GM06990 (cell line): ENCODE data around the gene SZT2.

Source experiments
- DNase-seq: peaks from one replicate; pipeline ENCODE4 v3.0.0-alpha.2; 2011; ENCODE audit not compliant: insufficient read length; ENCODE audit errors: extremely low read depth
- H3K27me3 ChIP-seq: replicated peaks from 2 replicates; pipeline ENCODE4 v1.6.0; 2011; ENCODE audit warnings: low read length; ENCODE audit not compliant: control insufficient read depth, insufficient read depth
- H3K36me3 ChIP-seq: 2 replicates; pipeline ENCODE4 v1.5.1; 2011; ENCODE audit warnings: low read length; ENCODE audit not compliant: control insufficient read depth, insufficient read depth
- H3K4me3 ChIP-seq: replicated peaks from 2 replicates; pipeline ENCODE4 v1.5.1; 2011; ENCODE audit warnings: low read depth, mild to moderate bottlenecking, control low read depth, low read length
- CTCF ChIP-seq: IDR thresholded peaks from 2 replicates; pipeline ENCODE4 v1.5.1; 2011; ENCODE audit warnings: low read length, control low read depth, mild to moderate bottlenecking, inconsistent platforms; ENCODE audit not compliant: insufficient read depth, poor library complexity, severe bottlenecking

SZT2 gene

GRCh38 chr1:43365678-43366077, 24.0 kb upstream of the SZT2 start:
- no peak for TF ChIP-seq CTCF
- no peak for DNase-seq
- peaks cover 34% of the 10 kb centered on the region for H3K36me3 ChIP-seq
- H3K4me3 ChIP-seq: peak overlapping the region; percentile 98
- no peaks in the 10 kb centered on the region for H3K27me3 ChIP-seq

- no peak for DNase-seq
- peak overlapping the region; percentile 98 for H3K4me3 ChIP-seq
These were observed 23.5 kb upstream of the SZT2 start for GRCh38 chr1:43366179-43366578.

GRCh38 chr1:43366601-43367025, 23.1 kb upstream of the SZT2 start:
- H3K36me3 ChIP-seq: peaks cover 29% of the 10 kb centered on the region
- no peaks in the 10 kb centered on the region for H3K27me3 ChIP-seq
- DNase-seq: no peak
- TF ChIP-seq CTCF: no peak
- peak overlapping the region; percentile 98 for H3K4me3 ChIP-seq

More at GRCh38 chr1:43366179-43366578, 23.5 kb upstream of the SZT2 start:
- no peak for TF ChIP-seq CTCF
- H3K27me3 ChIP-seq: no peaks in the 10 kb centered on the region
- peaks cover 29% of the 10 kb centered on the region for H3K36me3 ChIP-seq

- Histone ChIP-seq H3K36me3 (peaks cover 22% of the 10 kb centered on the region), H3K27me3 (no peaks in the 10 kb centered on the region), H3K4me3 (peak overlapping the region; percentile 98)
- TF ChIP-seq CTCF: no peak
- DNase-seq: peak; percentile 57
These were observed 22.4 kb upstream of the SZT2 start for GRCh38 chr1:43367026-43367903.

- peak; percentile 96 for DNase-seq
- Histone ChIP-seq H3K27me3 (no peaks in the 10 kb centered on the region), H3K4me3 (peak within 1 kb of the TSS; percentile 98), H3K36me3 (peaks cover 18% of the 10 kb centered on the region)
- peak; percentile 35 for TF ChIP-seq CTCF
These were observed 21.6 kb upstream of the SZT2 start, which contains the start of gene ELOVL1 for GRCh38 chr1:43367904-43368645. TSS of gene ELOVL1 (minus strand) at chr1:43368011. CDS start at chr1:43365609, 2,402 bp downstream.
